ENCODE measurements around the gene TDRD10.
A peak's percentile ranks its signal among the peaks of the same experiment; 100 is the strongest.

Gene TDRD10

GRCh38 chr1:154583773-154584172, 81.8 kb downstream of the TDRD10 start:
- 0 out of 2 replicates have a peak, but pooled peaks have one; percentile 23 for TF ChIP-seq NFIC (IDR thresholded peaks at IDR 0.05)
- TF ChIP-seq TAF1 (IDR thresholded peaks at IDR 0.05; ENCODE audit: low read depth), result no peak

- TF ChIP-seq ZBTB7A (IDR thresholded peaks at IDR 0.05; ENCODE audit: low read depth) (no peak), USF1 (IDR thresholded peaks at IDR 0.05) (no peak)
These were observed 82.4 kb downstream of the TDRD10 start for GRCh38 chr1:154584267-154584994.

- TF ChIP-seq NFIC (IDR thresholded peaks at IDR 0.05), result no peak
These were observed 84.2 kb downstream of the TDRD10 start for GRCh38 chr1:154586231-154586630.

- no peak for TF ChIP-seq TAF1 (IDR thresholded peaks at IDR 0.05; ENCODE audit: low read depth)
- no peak for TF ChIP-seq MAX (IDR thresholded peaks at IDR 0.05)
- no peak for TF ChIP-seq YY1 (IDR thresholded peaks at IDR 0.05; ENCODE audit: low read depth)
These were observed 84.6 kb downstream of the TDRD10 start for GRCh38 chr1:154586641-154587040.

- no peak for TF ChIP-seq FOXM1 (IDR thresholded peaks at IDR 0.05; ENCODE audit: borderline replicate concordance, low read depth)
- no peak for TF ChIP-seq RAD21 (IDR thresholded peaks at IDR 0.05; ENCODE audit: low read depth)
These were observed 87.8 kb downstream of the TDRD10 start for GRCh38 chr1:154589780-154590179.

- TF ChIP-seq TAF1 (IDR thresholded peaks at IDR 0.05; ENCODE audit: low read depth), result no peak
- no peak for TF ChIP-seq ZBTB7A (IDR thresholded peaks at IDR 0.05; ENCODE audit: low read depth)
- no peak for TF ChIP-seq CEBPB (IDR thresholded peaks at IDR 0.05)
- TF ChIP-seq FOXM1 (IDR thresholded peaks at IDR 0.05; ENCODE audit: borderline replicate concordance, low read depth), result no peak
- TF ChIP-seq YY1 (IDR thresholded peaks at IDR 0.05; ENCODE audit: low read depth), result no peak
- no peak for TF ChIP-seq USF1 (IDR thresholded peaks at IDR 0.05)
- no peak for TF ChIP-seq REST (IDR thresholded peaks at IDR 0.05; ENCODE audit: low read depth)
- TF ChIP-seq EGR1 (IDR thresholded peaks at IDR 0.05), result no peak
- TF ChIP-seq EP300 (IDR thresholded peaks at IDR 0.05; ENCODE audit: borderline replicate concordance), result no peak
- TF ChIP-seq RAD21 (IDR thresholded peaks at IDR 0.05; ENCODE audit: low read depth), result no peak
- no peak for TF ChIP-seq TEAD4 (IDR thresholded peaks at IDR 0.05)
- TF ChIP-seq TCF12 (IDR thresholded peaks at IDR 0.05; ENCODE audit: low read depth), result no peak
- no peak for TF ChIP-seq MAX (IDR thresholded peaks at IDR 0.05)
- no peak for TF ChIP-seq NFIC (IDR thresholded peaks at IDR 0.05)
- no peak for TF ChIP-seq CREB1 (IDR thresholded peaks at IDR 0.05; ENCODE audit: low read depth)
These were observed 88.7 kb downstream of the TDRD10 start for GRCh38 chr1:154590756-154591155.

- TF ChIP-seq MAX (IDR thresholded peaks at IDR 0.05) (no peak), NFIC (IDR thresholded peaks at IDR 0.05) (no peak), YY1 (IDR thresholded peaks at IDR 0.05; ENCODE audit: low read depth) (no peak), REST (IDR thresholded peaks at IDR 0.05; ENCODE audit: low read depth) (no peak), EGR1 (IDR thresholded peaks at IDR 0.05) (no peak), CEBPB (IDR thresholded peaks at IDR 0.05) (no peak), ZBTB7A (IDR thresholded peaks at IDR 0.05; ENCODE audit: low read depth) (no peak), TCF12 (IDR thresholded peaks at IDR 0.05; ENCODE audit: low read depth) (no peak), TAF1 (IDR thresholded peaks at IDR 0.05; ENCODE audit: low read depth) (no peak), TEAD4 (IDR thresholded peaks at IDR 0.05) (no peak), RAD21 (IDR thresholded peaks at IDR 0.05; ENCODE audit: low read depth) (no peak), FOXM1 (IDR thresholded peaks at IDR 0.05; ENCODE audit: borderline replicate concordance, low read depth) (no peak), USF1 (IDR thresholded peaks at IDR 0.05) (no peak), CREB1 (IDR thresholded peaks at IDR 0.05; ENCODE audit: low read depth) (no peak), EP300 (IDR thresholded peaks at IDR 0.05; ENCODE audit: borderline replicate concordance) (no peak)
These were observed 89.2 kb downstream of the TDRD10 start for GRCh38 chr1:154591206-154591605.

Data from Ishikawa (cell line).